ENCODE results near the gene SUSD2.
"Not testable (repeated sequence)": the region's sequence is repeated elsewhere in the genome, so short reads cannot be mapped to it uniquely, and the experiment has no call there.

The SUSD2 gene

GRCh38 chr22:24209016-24209415, 27.7 kb downstream of the SUSD2 start:
- no peak for TF ChIP-seq CTCF (IDR thresholded peaks at IDR 0.05; ENCODE audit: low read depth, low read length)
- TF ChIP-seq EZH2phosphoT487 (IDR thresholded peaks at IDR 0.05; ENCODE audit: low read depth) = no peak
- H3K9me3 ChIP-seq (ENCODE audit: insufficient read depth, low read length) = 0 out of 2 replicates have a peak, but pooled peaks cover 4% of the 10 kb centered on the region
- H3K79me2 ChIP-seq (ENCODE audit: low read length) = no peaks in the 10 kb centered on the region
- H3K9ac ChIP-seq (ENCODE audit: low read length) = no peak overlapping the region
- H3K4me3 ChIP-seq (ENCODE audit: low read length) = no peak overlapping the region
- H3K4me1 ChIP-seq (ENCODE audit: low read length) = peaks cover 5% of the 10 kb centered on the region
- H3K4me2 ChIP-seq (ENCODE audit: low read length) = no peak overlapping the region
- H3K27ac ChIP-seq (ENCODE audit: low read length) = no peak overlapping the region
- no peaks in the 10 kb centered on the region; the same call in 1 of the 2 replicates for H3K27me3 ChIP-seq (ENCODE audit: low read depth, low read length)
- no peaks in the 10 kb centered on the region for H4K20me1 ChIP-seq (ENCODE audit: insufficient read depth, low read length)
- no peaks in the 10 kb centered on the region for H3K36me3 ChIP-seq (replicated peaks; ENCODE audit: low read depth, low read length)
- no peak overlapping the region for H2AFZ ChIP-seq (ENCODE audit: low read depth, low read length)

- Histone ChIP-seq H3K27ac (ENCODE audit: low read length) (no peak overlapping the region), H3K4me2 (ENCODE audit: low read length) (no peak overlapping the region), H3K4me3 (ENCODE audit: low read length) (no peak overlapping the region), H3K9me3 (ENCODE audit: insufficient read depth, low read length) (0 out of 2 replicates have a peak, but pooled peaks cover 2% of the 10 kb centered on the region), H3K27me3 (ENCODE audit: low read depth, low read length) (no peaks in the 10 kb centered on the region; the same call in 1 of the 2 replicates), H2AFZ (ENCODE audit: low read depth, low read length) (no peak overlapping the region), H3K79me2 (ENCODE audit: low read length) (no peaks in the 10 kb centered on the region), H3K36me3 (replicated peaks; ENCODE audit: low read depth, low read length) (no peaks in the 10 kb centered on the region), H3K9ac (ENCODE audit: low read length) (no peak overlapping the region), H3K4me1 (ENCODE audit: low read length) (peaks cover 5% of the 10 kb centered on the region), H4K20me1 (ENCODE audit: insufficient read depth, low read length) (no peaks in the 10 kb centered on the region)
- TF ChIP-seq EZH2phosphoT487 (IDR thresholded peaks at IDR 0.05; ENCODE audit: low read depth) (no peak), CTCF (IDR thresholded peaks at IDR 0.05; ENCODE audit: low read depth, low read length) (no peak)
These were observed 28.4 kb downstream of the SUSD2 start for GRCh38 chr22:24209687-24210086.

GRCh38 chr22:24210409-24210808, 29.1 kb downstream of the SUSD2 start:
- not testable (repeated sequence) for H2AFZ ChIP-seq (ENCODE audit: low read depth, low read length); H4K20me1 ChIP-seq (ENCODE audit: insufficient read depth, low read length); H3K4me3 ChIP-seq (ENCODE audit: low read length); H3K27ac ChIP-seq (ENCODE audit: low read length); H3K9ac ChIP-seq (ENCODE audit: low read length); H3K4me2 ChIP-seq (ENCODE audit: low read length); H3K27me3 ChIP-seq (ENCODE audit: low read depth, low read length); H3K36me3 ChIP-seq (replicated peaks; ENCODE audit: low read depth, low read length); H3K79me2 ChIP-seq (ENCODE audit: low read length); H3K4me1 ChIP-seq (ENCODE audit: low read length); H3K9me3 ChIP-seq (ENCODE audit: insufficient read depth, low read length)

GRCh38 chr22:24211716-24212115, 30.4 kb downstream of the SUSD2 start:
- H3K4me1 ChIP-seq (ENCODE audit: low read length); H3K36me3 ChIP-seq (replicated peaks; ENCODE audit: low read depth, low read length): not testable (repeated sequence)

GRCh38 chr22:24213111-24213510, 31.8 kb downstream of the SUSD2 start:
- not testable (repeated sequence) for H3K4me3 ChIP-seq (ENCODE audit: low read length); H3K4me1 ChIP-seq (ENCODE audit: low read length); H3K9me3 ChIP-seq (ENCODE audit: insufficient read depth, low read length); H3K4me2 ChIP-seq (ENCODE audit: low read length); H4K20me1 ChIP-seq (ENCODE audit: insufficient read depth, low read length); H3K79me2 ChIP-seq (ENCODE audit: low read length); H3K36me3 ChIP-seq (replicated peaks; ENCODE audit: low read depth, low read length); H3K27me3 ChIP-seq (ENCODE audit: low read depth, low read length); H3K27ac ChIP-seq (ENCODE audit: low read length); H2AFZ ChIP-seq (ENCODE audit: low read depth, low read length); H3K9ac ChIP-seq (ENCODE audit: low read length)

More at GRCh38 chr22:24211716-24212115, 30.4 kb downstream of the SUSD2 start:
- H3K27ac ChIP-seq (ENCODE audit: low read length); H3K27me3 ChIP-seq (ENCODE audit: low read depth, low read length); H3K9me3 ChIP-seq (ENCODE audit: insufficient read depth, low read length); H2AFZ ChIP-seq (ENCODE audit: low read depth, low read length); H3K4me3 ChIP-seq (ENCODE audit: low read length); H3K9ac ChIP-seq (ENCODE audit: low read length); H3K79me2 ChIP-seq (ENCODE audit: low read length); H3K4me2 ChIP-seq (ENCODE audit: low read length); H4K20me1 ChIP-seq (ENCODE audit: insufficient read depth, low read length): not testable (repeated sequence)
